Fibroblast of lung (primary cell): ENCODE results near the gene STRBP.

ENCODE experiments used
- CTCF ChIP-seq, 2 donors: IDR thresholded peaks in 1 of 2; conservative IDR thresholded peaks in 1 of 2; 1 replicate in 1 of 2; 2 replicates in 1 of 2; pipeline ENCODE4 v1.5.1; 2011 to 2012; ENCODE audit warnings: low read length in 2 of 2, control low read depth in 1 of 2, inconsistent platforms in 1 of 2, low read depth in 1 of 2, mild to moderate bottlenecking in 1 of 2
- EZH2 ChIP-seq: IDR thresholded peaks from 2 replicates; pipeline ENCODE4 v1.5.1; 2012; ENCODE audit warnings: low read length, control low read depth, mild to moderate bottlenecking; ENCODE audit errors: missing control alignments

GRCh38 chr9:123211081-123211480, 57.3 kb downstream of the STRBP start:
- no peak for TF ChIP-seq CTCF (conservative IDR thresholded peaks at IDR 0.05 in 1 of 2, IDR thresholded peaks at IDR 0.05 in 1 of 2; ENCODE audit: low read depth in 1 of 2, low read length in 2 of 2)
- no peak for TF ChIP-seq EZH2
